ENCODE results near the gene GPANK1.

GPANK1 gene

DNA sequence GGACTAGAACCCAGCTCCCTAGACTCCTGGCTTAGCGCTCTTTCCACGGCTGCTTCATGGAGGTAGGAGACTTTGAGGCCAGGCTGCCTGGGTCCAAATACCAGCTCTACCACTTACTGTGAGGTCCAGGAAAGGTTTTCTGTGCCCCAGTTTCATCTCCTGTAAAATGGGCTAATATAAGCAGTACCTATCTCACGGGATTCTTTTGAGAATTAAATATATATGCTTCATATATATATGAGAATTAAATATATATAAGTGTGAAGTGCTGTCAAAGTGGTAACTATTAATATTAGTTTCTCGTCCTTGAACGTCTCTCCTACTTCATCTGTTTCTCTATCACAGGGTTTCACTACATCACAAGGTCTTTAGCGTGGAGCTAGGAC is 26.3 kb upstream of the GPANK1 start:
- no peak for DNase-seq (ENCODE audit: low spot score)

DNA sequence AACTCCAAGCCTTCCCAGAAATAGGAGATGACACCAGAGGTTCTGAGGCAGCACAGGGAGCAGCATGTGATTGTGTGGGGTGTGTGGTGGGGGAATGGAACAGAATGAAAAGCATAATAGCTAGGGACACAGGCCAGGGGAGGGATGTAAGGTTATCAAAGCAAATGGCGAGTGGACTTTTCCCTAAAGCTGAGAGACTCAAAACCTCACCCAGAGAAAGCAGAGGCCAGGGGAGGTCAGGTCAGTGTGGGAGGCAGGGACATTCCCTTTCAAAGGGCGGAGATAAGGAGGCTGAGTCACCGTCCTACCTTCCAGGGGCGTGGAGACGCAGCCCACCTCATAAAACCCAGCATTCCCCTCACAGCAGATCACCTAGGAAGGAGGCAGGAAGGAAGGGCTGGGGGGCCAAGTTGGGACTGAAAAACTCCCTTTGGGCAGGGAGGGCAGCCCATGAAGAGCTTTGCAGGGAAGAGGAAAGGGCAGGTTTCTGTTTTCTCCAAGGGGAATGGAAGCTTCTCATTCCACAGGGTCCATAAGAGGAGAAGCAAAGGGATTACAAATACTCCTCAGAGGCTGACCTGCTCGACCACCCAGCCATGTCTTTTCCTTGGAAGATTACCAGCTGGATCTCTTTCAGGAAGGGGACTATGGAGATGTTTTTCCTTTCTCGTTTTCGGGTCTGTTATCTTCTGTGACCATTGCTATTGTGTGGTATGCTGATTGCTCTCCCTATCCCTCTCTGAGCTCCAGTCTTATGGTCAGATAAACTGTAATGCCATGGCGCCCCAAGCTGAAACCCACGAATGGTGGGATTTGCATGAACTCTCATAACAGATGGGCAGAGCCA is 25.7 kb upstream of the GPANK1 start:
- no peak for DNase-seq (ENCODE audit: low spot score)

DNA sequence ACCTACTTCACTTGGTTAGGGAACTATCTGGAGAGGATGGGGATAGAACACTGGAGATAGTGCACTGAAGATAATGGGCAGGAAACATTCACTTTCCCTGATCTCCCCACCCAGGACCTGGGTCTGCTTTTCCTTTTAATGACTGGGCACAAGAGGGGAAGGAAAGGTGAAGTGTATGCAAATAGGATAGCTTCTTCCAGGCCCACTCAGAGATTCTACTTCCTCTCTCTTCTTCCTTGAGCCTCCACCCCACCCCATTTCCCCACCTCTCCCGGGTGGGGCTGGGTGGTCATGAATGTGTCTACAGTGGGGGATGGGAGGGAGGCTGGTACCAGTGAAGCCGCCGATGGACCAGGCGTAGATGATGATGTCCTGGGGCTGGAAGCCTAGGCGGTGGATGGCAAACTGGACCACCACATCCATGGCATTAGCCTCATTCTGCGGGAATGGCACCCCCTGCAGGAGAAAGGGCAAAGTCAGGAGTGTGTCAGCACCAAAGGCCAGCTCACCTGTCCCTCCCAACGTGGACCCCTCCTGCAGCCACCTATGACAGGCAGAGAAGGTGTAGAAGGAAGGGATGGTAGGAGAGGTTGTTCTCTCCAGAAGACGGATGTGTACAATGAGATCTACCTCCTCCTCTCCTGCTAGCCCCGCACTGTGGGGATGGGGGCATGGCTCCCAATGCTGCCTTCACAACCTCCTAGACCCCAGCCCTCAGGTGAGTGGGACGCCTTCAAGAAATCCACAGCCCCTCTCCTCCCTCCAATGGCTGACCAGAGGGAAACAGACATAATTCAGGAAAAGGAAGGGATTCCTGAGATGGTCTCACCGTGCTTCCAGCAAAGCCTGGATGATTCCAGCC is 24.7 kb upstream of the GPANK1 start:
- DNase-seq (ENCODE audit: low spot score) = no peak

- DNase-seq (ENCODE audit: low spot score) = no peak
These were observed 23.3 kb upstream of the GPANK1 start for GRCh38 chr6:31687860-31688693.

- no peak for DNase-seq (ENCODE audit: low spot score)
These were observed 22.5 kb upstream of the GPANK1 start for GRCh38 chr6:31687321-31687720.

GRCh38 chr6:31686483-31686882 is 21.7 kb upstream of the GPANK1 start:
- DNase-seq (ENCODE audit: low spot score) = no peak

DNA sequence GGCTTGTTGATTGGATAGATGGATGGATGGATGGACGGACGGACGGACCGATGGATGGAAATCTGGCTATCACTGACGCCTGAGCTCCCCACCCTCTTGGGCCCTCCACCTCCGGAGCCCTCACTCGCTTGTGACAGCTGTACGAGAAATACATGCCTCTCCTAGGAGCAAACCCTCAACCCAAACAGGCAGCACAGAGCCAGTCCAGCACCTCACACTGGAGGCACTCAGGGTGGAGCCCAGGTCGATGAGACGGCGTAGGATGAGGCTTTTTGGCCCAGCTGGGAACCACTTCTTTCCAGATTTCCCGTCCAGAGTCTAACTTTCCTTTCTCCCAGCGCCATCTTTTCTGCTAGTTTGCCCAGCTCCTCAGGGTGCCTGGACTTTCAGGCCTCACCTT is 18.8 kb upstream of the GPANK1 start:
- DNase-seq (ENCODE audit: low spot score) = no peak

- no peak for DNase-seq (ENCODE audit: low spot score)
These were observed 16.4 kb upstream of the GPANK1 start for GRCh38 chr6:31681135-31681671.

- DNase-seq (ENCODE audit: low spot score) = peak; percentile 87
These were observed 15.7 kb upstream of the GPANK1 start, which contains the start of gene LY6G5C for GRCh38 chr6:31680226-31681134. TSS of gene LY6G5C (minus strand) at chr6:31681067. CDS start at chr6:31680373, 694 bp downstream.

- DNase-seq (ENCODE audit: low spot score) = no peak
These were observed 13.2 kb upstream of the GPANK1 start for GRCh38 chr6:31677955-31678354.

- DNase-seq (ENCODE audit: low spot score) = no peak
These were observed 12.1 kb upstream of the GPANK1 start for GRCh38 chr6:31676904-31677303.

DNA sequence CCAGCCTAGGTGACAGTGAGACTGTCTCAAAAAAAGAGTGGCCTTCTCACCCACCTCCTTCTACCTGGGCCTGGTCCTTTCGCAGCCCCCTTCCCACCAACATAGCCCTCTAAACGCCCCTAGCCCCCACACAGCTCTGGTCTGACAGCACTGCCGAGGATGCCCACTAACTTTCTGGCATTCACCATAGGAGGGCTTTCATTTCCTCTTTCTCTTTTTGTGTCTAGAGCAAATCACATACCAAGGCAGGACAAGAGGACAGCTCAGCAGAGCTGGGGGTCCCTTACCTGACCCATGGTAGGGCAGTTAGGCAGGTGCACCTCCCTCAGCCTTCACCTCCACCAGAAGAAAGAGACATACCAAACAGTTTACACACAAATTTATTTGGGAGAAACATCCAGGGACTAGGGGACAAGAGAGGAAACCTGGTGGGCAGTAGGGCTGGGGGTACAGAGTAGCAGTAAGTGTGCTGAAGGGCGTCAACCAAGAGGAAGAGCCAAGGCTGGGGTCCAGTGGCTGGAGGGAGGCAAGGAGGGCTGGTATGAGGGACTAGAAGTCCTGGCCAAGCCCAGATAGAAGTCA is 11.6 kb upstream of the GPANK1 start:
- DNase-seq (ENCODE audit: low spot score) = no peak

DNA sequence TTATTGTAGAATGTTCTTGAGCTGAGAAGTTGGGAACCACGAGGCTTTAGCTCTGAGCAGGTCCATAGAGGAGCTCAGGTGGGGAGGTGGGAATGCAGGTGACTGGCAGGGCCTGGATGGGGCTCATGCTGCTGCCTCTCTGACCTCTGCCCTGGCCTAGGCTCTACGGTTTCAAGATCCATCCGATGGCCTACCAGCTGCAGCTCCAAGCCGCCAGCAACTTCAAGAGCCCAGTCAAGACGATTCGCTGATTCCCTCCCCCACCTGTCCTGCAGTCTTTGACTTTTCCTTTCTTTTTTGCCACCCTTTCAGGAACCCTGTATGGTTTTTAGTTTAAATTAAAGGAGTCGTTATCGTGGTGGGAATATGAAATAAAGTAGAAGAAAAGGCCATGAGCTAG is 4.9 kb upstream of the GPANK1 start, which contains the start of gene LY6G5B:
Gene LY6G5B (plus strand): TSS at position 301 of the 400 bp plus-strand sequence. CDS start 975 bp downstream, outside the sequence.
- DNase-seq (ENCODE audit: low spot score) = no peak

GRCh38 chr6:31666337-31666965 is 1.7 kb upstream of the GPANK1 start:
- DNase-seq (ENCODE audit: low spot score) = no peak

DNA sequence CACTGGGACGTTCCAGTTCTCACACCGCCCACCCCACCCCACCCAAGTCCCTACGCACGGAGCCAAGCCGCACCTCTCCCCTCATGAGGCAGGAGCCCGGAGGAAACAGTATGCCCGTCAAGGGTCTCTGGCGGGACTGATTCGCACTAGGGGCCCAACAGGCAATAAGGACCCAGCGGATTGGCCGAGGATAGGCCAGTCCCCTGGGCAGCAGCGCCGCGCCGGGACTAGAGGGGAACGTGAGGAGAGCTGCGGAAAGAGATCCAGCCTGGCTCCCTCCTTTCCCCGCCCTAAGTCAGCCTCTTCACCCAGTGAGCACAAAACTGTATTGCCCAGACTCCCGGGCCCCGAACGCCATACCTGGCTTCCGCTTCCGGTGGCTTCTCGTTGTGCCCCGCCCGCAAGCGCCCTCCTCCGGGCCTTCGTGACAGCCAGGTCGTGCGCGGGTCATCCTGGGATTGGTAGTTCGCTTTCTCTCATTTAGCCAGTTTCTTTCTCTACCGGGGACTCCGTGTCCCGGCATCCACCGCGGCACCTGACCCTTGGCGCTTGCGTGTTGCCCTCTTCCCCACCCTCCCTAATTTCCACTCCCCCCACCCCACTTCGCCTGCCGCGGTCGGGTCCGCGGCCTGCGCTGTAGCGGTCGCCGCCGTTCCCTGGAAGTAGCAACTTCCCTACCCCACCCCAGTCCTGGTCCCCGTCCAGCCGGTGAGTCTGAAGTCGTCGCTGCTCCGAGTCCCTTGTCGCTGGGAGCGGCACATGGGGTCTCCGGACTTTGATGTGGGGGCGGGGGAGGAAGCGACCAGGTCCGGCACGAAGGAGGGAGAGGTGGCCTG is 922 bp upstream of the GPANK1 start, which contains the start of gene CSNK2B:
Gene CSNK2B (plus strand): TSS at position 580 of the 836 bp plus-strand sequence. CDS start 752 bp downstream, outside the sequence.
- DNase-seq (ENCODE audit: low spot score) = peak; percentile 99

DNA sequence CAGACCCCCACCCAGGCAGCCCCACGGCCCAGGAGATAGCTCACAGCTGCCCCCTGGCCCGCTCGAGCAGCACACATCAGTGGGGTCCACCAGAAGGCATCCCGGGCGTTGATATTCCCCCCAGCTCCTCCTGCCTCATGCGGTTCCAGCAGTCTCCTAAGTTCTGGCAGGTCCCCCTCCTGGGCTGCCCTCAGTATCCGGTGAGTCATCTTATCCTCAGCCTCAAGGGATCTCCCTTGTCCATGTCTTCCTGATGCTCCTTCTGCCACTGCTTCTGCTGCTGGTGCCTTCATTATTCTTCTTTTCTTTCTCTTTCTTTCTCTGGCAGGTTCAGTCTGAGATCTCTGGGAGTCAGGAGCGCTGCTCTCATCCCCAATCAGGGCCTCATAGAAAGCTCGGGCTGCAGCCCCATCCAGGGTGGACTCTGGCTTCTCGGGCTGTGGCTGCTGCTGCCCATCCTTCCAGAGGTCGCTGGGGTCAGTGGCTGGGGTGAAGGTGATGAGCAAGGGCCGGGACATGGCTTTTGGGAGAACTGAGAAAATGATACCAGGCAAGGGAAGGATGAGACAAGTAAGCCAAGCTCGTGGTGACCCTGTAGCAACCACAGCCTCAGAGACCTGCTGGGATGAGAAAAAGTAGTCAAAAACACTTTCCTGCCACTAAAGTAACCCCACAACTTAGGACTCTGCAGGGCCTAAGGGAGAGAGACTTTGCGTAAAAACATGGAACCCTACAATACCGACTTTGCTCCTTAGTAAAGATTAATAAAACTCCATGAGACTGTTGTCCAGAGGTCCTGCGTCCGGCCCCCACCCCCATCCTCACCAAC is 622 bp downstream of the GPANK1 start:
- DNase-seq (ENCODE audit: low spot score) = no peak

DNA sequence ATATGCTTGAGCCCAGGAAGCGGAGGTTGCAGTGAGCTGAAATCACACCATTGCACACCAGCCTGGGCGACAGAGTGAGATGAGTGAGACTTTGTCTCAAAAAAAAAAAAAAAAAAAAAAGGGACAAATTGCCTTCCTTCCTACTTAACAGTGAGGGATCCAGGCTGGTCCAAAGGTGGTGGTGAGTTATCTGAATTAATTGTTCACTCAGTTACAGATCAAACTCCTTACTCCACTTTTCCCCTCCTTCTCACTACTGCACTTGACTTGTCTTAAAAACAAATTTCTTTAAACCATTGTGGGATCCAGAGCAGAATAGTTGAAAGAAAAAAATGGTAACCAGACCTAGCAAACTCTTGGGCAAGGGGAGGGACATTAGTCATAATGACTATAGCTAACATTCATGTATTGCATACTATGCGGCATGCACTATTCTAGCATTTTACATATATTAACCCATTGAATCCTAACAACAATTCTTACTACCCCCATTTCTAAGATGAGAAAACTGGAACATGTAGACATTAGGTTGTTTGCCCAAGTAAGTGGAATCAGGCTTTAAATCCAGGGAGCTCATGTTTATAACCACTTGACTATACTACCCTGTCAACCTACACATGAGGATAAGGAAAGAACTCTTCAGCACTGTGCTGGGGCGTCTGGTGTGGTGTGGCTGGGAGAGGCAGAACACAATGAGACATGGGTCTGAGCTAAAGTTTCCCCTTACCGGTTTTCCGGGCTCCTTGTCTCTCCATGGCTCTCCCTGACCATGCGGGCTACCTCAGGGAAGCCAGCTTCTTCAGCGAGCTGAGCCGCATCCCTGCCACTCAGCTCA is 1.5 kb downstream of the GPANK1 start:
- no peak for DNase-seq (ENCODE audit: low spot score)
